ENCODE measurements around the gene ERC1.

The ERC1 gene

GRCh38 chr12:990661-991349 lies at the start of gene ERC1:
ERC1 (plus strand) TSS chr12:991223; CDS start chr12:1027904, 36,681 bp downstream.
- peak; percentile 88 for DNase-seq

- DNase-seq = no peak
Observed at GRCh38 chr12:943051-943450, 48.0 kb upstream of the ERC1 start.

GRCh38 chr12:944211-944610 lies 46.8 kb upstream of the ERC1 start:
- DNase-seq = no peak

- DNase-seq = no peak
Observed at GRCh38 chr12:946212-946611, 44.8 kb upstream of the ERC1 start.

- DNase-seq = peak; percentile 43
Observed at GRCh38 chr12:946631-947030, 44.4 kb upstream of the ERC1 start.

GRCh38 chr12:948238-948637 lies 42.8 kb upstream of the ERC1 start:
- peak; percentile 16 for DNase-seq

GRCh38 chr12:949453-950191 lies 41.4 kb upstream of the ERC1 start, which contains the start of gene RAD52:
RAD52 (minus strand) TSS chr12:949694; CDS start chr12:933058, 16,636 bp downstream.
- peak; percentile 99 for DNase-seq

GRCh38 chr12:951176-951575 lies 39.8 kb upstream of the ERC1 start:
- no peak for DNase-seq

- peak; percentile 53 for DNase-seq
Observed at GRCh38 chr12:953776-954175, 37.2 kb upstream of the ERC1 start.

- no peak for DNase-seq
Observed at GRCh38 chr12:954741-955140, 36.3 kb upstream of the ERC1 start.

- DNase-seq = no peak
Observed at GRCh38 chr12:955939-956338, 35.1 kb upstream of the ERC1 start.

GRCh38 chr12:958588-959123 lies 32.4 kb upstream of the ERC1 start:
- no peak for DNase-seq

- peak; percentile 20 for DNase-seq
Observed at GRCh38 chr12:966724-967123, 24.3 kb upstream of the ERC1 start.

- DNase-seq = no peak
Observed at GRCh38 chr12:967641-968040, 23.4 kb upstream of the ERC1 start.

GRCh38 chr12:968545-968944 lies 22.5 kb upstream of the ERC1 start:
- DNase-seq = no peak

GRCh38 chr12:969821-970220 lies 21.2 kb upstream of the ERC1 start:
- no peak for DNase-seq

- DNase-seq = no peak
Observed at GRCh38 chr12:971991-972390, 19.0 kb upstream of the ERC1 start.

GRCh38 chr12:974271-974862 lies 16.7 kb upstream of the ERC1 start:
- DNase-seq = no peak

- DNase-seq = no peak
Observed at GRCh38 chr12:976644-977043, 14.4 kb upstream of the ERC1 start.

GRCh38 chr12:977156-977555 lies 13.9 kb upstream of the ERC1 start:
- peak; percentile 43 for DNase-seq

- DNase-seq = peak; percentile 89
Observed at GRCh38 chr12:979349-979748, 11.7 kb upstream of the ERC1 start.

GRCh38 chr12:981176-981828 lies 9.7 kb upstream of the ERC1 start:
- DNase-seq = no peak

GRCh38 chr12:981961-982360 lies 9.1 kb upstream of the ERC1 start:
- DNase-seq = no peak
